HFF-Myc (cell line): ENCODE data around the gene CDKAL1.
A peak's percentile ranks its signal among the peaks of the same experiment; 100 is the strongest.
"Not testable (repeated sequence)": the region's sequence is repeated elsewhere in the genome, so short reads cannot be mapped to it uniquely, and the experiment has no call there.

Experiments used
- DNase-seq: peaks from one replicate; pipeline ENCODE4 v3.0.0-alpha.2; 2011; ENCODE audit warnings: low read depth; ENCODE audit errors: extremely low read depth
- H3K4me3 ChIP-seq: replicated peaks from 2 replicates; pipeline ENCODE4 v1.5.1; 2011; ENCODE audit warnings: low read depth, mild to moderate bottlenecking, control low read depth, low read length
- TF ChIP-seq, protein P1 (sequence below): IDR thresholded peaks from 2 replicates; pipeline ENCODE4 v1.5.1; 2012; ENCODE audit warnings: mild to moderate bottlenecking, low read depth, low read length, control low read depth; ENCODE audit errors: missing control alignments

Gene CDKAL1

DNA sequence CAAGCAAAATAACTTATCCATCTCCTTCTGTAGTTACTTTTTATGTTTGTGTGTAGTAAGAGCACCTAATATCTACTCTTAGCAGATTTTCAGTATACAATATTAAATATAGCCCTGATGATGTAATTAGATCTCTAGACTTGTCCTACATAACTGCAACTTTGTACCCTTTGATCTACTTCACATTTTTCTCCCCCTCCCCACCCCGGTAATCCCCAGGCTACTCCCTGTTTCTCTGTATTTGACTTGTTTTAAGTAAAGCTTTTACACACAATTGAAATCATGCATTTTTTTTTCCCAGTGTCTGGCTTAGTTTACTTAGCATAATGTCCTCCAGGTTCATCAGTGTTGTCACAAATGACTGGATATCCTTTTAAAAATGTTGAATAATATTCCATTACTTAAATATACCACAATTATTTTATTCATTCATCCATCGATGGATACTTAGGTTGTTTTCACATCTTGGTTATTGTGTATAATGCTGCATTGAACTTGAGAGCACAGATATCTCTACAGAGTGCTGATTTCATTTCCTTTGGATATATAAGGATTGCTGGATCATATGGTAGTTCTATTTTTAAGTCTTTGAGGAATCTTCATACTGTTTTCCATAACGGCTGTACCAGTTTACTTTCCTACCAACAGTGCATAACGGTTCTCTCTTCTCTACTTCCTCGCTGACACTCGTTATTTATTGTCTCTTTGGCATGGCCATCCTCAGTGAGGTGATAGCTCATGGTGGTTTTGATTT lies 212.7 kb downstream of the CDKAL1 start:
- no peak for DNase-seq
- TF ChIP-seq, protein P1, sequence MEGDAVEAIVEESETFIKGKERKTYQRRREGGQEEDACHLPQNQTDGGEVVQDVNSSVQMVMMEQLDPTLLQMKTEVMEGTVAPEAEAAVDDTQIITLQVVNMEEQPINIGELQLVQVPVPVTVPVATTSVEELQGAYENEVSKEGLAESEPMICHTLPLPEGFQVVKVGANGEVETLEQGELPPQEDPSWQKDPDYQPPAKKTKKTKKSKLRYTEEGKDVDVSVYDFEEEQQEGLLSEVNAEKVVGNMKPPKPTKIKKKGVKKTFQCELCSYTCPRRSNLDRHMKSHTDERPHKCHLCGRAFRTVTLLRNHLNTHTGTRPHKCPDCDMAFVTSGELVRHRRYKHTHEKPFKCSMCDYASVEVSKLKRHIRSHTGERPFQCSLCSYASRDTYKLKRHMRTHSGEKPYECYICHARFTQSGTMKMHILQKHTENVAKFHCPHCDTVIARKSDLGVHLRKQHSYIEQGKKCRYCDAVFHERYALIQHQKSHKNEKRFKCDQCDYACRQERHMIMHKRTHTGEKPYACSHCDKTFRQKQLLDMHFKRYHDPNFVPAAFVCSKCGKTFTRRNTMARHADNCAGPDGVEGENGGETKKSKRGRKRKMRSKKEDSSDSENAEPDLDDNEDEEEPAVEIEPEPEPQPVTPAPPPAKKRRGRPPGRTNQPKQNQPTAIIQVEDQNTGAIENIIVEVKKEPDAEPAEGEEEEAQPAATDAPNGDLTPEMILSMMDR: no peak
- H3K4me3 ChIP-seq: no peak overlapping the region

DNA sequence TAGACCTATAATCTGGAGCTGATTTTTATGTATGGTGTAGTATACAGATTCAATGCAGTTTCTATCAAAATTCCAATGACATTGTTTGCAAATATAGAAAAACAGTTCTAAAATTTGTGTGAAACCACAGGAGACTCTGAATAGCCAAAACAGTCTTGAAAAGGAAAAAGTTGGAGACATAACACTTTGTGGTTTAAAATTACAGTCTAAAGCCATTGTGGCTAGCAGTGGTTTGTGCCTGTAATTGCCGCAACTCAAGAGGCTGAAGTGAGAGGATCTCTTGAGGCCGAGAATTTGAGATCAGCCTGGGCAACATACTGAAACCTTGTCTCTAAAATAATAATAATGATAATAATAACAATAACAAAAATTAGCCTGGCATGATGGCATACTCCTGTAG lies 213.7 kb downstream of the CDKAL1 start:
- no peak for DNase-seq
- TF ChIP-seq, protein P1: no peak
- no peak overlapping the region for H3K4me3 ChIP-seq

DNA sequence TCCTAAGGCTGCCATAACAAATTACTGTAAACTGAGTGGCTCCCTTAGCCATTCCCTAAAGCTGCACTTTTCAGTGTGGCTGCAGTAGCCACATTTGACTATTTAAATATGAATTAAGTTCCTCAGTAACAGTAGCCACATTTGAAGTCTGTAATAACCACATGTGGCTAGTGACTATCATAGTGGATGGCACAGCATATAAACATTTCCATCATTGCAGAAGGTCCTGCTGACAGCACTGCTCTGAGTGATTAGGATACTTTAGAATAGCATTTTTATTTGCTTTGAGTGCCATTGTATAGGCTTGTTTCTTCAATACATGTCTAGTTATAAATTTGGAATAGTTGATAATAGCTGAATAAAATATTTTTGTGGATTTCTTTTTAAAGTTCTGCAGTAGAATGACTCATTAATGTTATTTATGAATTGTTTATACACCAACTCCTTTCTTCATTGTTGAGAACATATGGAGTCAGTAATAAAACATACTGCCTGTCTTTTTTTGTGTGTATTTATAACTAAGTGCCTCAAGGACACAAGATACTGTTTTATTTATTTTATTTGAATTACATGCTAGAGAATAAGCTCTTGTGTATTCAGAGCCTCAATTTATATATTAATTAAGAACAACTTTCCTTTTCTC lies 217.2 kb downstream of the CDKAL1 start:
- H3K4me3 ChIP-seq: no peak overlapping the region
- peak; percentile 21 for DNase-seq
- TF ChIP-seq, protein P1: no peak

DNA sequence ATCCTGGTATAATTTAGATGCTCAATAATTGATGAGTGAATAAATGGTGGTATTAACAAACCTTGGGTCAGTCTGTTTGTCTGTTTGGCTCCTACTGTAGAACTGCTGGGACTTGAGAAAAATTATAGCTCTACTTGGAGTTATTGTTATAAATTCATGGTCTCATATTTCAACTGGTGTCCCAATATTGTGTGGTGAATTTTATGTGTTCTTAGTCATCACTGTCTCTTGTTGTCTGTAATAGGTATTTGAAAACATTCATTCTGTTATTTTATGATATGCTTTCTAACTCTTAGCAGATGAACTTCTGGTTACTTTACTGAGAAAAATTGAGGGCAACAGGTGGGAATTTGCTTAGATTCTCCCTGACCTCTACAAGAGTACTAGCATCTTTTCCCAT lies 221.4 kb downstream of the CDKAL1 start:
- peak; percentile 22 for DNase-seq
- TF ChIP-seq, protein P1: no peak
- no peak overlapping the region for H3K4me3 ChIP-seq

DNA sequence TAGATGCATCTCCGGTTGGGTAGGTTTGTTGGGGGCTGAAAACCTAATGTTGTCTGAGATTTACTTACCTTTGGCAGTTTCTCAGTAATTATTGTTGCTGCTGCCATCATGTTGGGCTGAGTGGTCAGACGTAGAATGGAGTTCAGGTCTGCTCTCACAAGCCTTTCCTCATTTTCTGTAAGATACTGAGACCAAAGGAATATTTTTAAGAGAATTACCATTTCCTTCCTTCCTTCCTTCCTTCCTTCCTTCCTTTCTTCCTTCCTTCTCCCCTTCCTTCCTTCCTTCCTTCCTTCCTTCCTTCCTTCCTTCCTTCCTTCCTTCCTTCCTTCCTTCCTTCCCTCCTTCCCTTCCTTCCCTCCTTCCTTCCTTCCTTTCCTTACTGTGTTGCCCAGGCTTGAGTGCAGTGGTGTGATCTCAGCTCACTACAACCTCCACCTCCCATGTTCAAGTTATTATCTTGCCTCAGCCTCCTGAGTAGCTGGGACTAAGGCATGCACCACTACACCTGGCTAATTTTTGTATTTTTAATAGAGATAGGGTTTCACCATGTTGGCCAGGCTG lies 222.4 kb downstream of the CDKAL1 start:
- not testable (repeated sequence) for DNase-seq, H3K4me3 ChIP-seq

DNA sequence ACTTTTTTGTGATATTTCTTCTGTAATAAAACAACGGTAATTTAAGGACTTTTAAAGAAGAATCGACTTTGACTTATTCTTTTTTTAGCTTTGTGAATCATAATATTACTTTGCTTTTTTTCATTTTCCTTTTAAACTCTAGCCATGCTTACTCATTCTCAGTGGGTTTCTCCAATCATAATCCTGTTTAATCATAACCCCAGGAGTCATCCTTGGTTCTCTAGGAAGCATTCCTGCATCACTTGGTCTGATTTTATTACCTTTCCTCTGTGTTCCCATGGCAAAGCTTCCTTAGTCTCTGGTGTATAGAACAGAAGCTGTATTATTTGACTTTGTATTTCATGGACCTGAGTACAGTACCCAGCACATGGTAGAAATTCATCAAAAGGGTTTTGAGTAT lies 223.5 kb downstream of the CDKAL1 start:
- H3K4me3 ChIP-seq: no peak overlapping the region
- DNase-seq: no peak
- TF ChIP-seq, protein P1: no peak

DNA sequence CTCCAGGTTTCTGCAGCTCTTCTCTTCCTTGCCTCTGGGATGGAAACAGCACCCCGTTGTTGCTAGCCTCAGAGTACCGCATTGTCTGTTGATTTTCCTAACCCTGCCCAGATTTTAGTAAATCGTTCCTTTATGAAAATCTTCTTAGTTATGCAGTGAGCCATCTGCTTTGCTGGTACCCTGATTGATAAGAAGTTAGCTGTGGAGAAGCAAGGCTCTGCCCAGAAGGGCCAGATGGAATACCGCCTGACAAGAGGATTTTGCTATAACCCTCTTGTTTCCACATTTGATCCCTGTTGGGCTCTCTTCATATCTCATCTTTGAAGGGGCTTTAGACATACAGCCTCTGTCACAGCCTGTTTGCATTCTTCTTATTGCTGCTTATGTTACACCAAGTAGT lies 229.0 kb downstream of the CDKAL1 start:
- TF ChIP-seq, protein P1: no peak
- DNase-seq: no peak
- H3K4me3 ChIP-seq: no peak overlapping the region
